Activated CD4-positive, alpha-beta T cell treated with anti-CD3 and anti-CD28 coated beads, Interleukin-2, Interleukin-6, amounts not matched to agents 100 ng/mL and 50 ng/mL, durations not matched to agents 16 hours and 8 hours (primary cell): ENCODE results near the gene HDAC11.

ENCODE experiments used
- DNase-seq: peaks from one replicate; pipeline ENCODE4 v3.0.0-alpha.2; 2020

Gene HDAC11

DNA sequence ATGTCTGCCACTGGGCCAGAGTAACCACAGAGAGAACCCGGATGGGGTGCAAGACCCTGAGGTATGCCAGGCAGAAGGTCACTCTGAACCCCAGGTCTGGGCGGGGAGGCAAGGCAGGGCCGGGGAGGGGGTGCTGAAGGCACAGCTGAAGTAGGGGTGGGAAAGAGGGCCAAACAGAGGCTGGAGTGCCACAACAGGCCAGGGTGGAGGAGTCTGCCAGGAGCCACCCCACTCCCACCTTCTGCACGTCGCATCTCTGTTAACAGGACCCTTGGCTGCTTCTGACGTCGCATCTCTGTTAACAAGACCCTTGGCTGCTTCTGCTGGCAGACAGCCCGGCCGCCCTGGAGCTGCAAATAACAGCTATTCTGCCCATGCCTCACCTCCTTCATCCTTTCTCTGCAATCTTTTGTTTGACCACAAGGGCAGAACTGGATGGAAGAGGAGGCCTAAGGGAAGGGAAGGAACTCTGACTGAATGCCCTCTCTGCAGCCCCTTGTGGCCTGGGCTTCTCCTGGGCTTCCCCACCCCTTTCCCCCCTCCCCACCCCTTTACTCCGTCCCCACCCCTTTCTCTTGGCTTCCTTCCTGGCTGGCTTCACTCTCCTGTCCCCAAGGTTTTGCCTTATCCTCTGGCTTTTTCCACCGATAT lies 48.2 kb downstream of the HDAC11 start:
- DNase-seq, result no peak

DNA sequence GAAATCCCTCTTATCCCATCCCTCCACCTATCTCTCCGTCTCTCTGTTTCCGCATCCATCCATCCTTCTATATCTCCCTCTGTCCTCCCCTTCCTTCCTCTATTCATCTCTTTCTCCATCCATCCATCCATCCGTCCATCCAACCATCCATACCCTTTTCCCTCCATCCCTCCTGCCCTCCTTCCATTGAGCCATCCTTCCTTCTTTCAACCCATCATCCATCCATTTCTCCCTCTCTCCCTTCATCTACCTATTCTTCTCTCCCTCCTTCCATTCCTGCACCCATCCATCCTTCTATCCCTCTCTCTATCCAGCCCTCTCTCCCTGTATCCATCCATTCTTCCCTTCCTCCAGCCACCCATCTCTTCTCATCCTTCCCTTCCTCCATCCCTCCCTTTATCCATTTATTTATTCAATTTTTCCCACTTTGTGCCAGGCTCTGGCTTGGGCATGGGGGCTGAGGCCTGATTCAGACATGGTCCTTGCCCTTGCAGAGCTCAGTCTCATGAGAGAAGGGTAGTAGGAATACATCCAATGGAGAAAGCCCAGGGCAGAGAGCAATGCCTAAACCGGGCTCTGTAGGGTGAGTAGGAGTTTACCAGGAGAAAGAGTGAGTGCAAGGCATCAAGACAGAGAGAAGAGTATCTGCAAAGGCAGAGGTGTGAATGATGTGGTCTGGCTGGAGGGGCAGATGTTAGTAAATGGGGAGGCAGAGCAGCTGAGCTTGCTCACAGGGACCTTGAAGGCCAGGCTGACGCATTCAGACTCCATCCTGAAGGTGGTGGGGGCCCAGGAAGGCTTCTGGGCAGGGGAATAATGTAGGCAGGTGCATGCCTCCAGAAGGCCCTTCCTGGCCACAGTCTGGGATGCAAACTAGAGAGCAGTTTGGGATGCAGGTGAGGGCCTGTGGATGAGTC lies 49.3 kb downstream of the HDAC11 start:
- no peak for DNase-seq

DNA sequence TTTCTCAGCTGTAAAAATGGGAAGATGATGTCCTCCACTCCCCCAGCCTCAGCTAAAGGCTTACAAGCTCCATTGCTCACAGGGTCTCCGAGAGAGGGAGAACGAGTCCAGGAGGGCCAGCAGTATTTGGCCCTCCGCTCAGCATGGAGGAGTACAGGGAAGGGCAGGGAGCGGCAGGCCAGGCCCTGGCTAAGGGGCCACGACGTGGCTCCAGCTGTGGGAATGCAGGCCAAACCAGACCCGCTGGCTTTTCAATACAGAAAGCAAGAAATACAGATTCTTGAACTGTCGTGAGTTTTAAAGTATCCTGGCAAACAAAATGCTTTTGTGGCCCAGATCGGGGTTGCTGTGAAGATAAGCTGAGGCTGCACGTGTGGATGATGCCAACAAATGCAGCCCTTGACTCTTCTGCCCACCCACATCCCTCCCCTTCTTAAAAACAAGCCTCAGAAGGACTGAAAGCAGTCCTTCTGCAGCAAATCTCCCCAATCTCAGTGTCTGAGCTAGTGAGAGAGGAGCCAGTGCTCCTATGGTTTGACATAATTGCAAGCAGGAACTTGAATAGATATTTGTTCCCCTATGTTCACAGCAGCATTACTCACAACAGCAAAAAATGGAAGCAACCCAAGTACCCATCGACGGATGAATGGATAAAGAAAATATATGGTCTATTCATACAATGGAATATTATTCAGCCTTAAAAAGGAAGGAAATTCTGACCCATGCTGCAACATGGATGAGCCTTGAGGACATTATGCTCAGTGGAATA lies 50.3 kb downstream of the HDAC11 start:
- DNase-seq, result no peak

DNA sequence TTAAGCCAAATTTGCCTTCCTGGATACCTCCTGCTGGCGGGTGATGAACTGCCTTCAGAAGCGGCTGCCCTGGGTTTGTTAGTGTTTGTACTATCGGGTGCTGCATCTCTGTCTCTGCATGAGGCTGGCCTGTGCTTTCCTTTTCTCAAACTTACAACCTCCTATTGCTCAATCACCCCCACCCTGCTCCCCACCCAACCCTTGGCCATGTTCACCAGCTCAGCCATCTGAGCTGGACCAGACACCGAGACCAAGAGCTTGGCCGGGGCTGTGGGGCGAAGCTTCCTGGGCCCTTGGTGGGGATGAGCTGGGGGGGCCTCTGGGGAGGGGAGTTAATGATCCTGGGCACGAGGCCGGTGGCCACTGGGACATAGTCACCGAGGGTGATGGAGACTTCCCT lies 52.0 kb downstream of the HDAC11 start:
- DNase-seq, result no peak

DNA sequence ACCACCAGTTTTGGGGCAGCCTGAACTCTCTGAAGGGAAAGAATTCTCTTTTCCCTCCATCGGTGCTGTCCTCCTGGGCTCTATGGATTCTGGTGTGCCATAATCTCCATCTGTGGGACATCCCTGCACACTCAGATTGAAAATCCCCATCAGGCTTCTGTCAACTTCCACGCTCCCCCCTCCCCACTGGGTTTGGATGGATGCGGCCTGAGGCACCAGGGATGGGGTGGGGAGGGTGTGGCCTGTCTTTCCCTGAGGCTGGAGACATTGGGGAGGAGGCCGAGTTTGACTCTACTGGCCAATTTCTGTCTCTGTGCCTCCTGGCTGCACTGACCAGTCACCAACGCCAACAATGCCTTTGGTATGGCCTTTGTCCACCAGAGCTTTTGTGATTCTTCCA lies 52.5 kb downstream of the HDAC11 start:
- DNase-seq, result no peak

DNA sequence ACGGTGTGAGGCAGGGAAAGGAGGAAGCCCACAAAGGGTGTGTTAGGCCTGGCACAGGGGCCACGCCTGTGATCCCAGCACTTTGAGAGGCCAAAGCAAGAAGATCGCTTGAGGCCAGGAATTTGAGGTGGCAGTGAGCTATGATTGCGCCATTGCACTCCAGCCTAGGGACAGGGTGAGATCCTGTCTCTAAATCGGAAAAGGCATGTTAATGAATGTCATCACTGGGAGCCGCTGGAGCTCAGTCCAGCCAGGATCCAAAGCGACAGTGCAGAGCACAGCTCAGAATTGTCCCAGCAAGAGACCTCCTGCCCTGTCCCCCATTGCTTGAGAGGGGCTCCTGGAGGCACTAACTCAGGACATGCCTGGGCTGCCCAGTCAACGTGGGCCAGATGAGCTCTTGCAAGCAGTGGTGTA lies 53.8 kb downstream of the HDAC11 start:
- no peak for DNase-seq

DNA sequence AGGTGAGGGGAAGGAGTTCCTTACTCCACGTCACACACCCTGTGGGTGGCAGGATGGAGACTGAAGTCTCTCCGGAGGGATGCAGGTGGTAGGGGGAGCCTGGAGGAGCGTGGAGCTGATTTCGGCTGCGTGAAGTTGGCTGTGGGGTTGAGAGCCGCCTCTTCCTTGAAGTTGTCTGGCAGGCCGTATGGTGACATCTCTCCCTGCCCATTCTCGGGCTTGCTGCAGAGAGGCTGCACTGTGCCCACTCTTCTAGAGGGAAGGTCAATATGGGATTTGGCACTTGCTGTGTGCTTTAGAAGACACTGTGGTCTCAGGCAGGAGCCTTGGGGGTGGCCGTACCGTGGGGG lies 55.4 kb downstream of the HDAC11 start:
- no peak for DNase-seq

DNA sequence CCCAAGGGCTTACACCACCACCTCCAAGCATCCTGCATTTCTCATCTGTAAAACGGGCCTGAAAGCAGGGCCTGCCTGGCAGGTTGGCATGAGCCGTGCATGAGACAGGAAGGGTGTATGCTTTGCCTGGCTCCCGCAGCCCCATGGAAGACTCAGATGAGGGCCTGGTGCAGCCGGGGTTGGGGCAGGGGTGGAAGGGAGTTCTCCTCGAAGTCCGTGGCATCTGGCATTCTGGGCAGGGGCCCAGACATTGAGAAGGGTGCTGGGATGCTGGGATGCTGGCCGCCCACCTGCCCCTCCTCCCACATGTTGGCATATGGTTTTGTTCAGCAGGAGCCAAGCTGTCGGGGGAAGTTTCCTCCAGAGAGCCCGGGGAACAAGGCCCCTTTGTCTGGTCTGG lies 55.8 kb downstream of the HDAC11 start:
- no peak for DNase-seq

DNA sequence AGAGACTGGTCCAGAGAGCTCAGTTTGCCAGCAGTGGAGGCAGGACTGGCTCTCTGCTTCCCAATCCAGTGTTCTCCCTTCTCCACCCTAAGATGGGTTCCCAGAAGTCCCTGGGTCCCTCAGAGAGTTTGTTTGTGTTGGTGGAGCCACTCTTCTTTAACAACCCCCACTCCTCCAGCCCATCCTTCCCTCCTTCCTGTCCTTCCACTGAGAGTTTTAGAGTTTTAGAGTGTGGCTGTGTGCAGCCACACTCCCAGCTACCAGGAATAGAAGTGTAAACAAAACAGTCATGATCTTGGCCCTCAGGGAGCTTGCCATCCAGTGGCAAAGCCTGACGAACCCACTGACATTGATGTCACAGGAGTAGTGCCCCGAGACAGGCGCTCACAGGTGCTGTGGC lies 56.3 kb downstream of the HDAC11 start:
- DNase-seq, result no peak

DNA sequence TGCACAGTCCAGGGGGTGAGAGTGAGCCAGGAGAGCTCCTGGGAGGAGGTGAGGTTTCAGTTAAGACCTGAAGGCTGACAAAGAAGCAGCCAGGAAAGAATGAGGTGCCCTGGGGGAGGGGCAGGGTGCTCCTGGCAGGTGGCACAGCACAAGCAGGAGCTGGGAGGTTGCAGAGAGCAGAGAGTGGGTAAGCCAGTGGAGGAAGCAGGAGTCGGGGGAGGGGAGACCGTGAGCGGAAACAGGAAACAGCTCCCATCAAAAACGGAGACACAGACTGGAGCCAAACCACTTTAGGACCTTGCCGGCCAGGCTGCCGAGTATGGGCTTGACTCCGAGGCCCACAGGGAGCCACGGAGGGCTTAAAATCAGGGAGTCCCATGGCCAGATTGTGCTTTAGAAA lies 56.7 kb downstream of the HDAC11 start:
- DNase-seq, result no peak

DNA sequence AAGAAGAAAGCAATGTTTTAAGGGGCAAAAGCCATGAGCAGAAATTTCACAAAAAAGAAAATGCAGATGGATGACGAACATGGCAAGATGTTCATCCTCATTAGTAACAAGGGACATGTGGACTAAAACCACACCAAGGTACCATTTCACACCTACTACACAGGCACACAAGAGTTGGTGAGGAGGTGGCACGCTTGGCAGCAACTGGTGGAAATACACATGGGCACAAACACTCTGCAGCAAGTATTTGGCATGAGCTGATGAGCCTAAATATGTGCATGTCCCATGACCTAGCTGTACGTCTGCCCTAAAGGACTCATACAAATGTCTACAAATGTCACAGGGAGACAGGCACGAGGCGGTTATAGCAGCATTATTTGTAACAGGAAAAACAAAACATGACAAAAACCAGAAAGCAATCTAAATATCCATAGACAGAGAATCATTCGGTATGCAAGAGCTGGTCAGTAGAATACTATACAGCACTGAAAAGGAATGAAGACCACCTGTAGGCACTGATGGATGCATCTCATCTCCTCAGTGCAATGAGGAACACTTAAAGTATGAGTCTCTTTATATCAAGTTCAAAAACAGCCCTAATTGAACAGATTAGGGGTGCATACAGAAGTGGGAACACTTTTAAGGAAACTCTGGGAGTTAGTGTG lies 57.3 kb downstream of the HDAC11 start:
- no peak for DNase-seq

DNA sequence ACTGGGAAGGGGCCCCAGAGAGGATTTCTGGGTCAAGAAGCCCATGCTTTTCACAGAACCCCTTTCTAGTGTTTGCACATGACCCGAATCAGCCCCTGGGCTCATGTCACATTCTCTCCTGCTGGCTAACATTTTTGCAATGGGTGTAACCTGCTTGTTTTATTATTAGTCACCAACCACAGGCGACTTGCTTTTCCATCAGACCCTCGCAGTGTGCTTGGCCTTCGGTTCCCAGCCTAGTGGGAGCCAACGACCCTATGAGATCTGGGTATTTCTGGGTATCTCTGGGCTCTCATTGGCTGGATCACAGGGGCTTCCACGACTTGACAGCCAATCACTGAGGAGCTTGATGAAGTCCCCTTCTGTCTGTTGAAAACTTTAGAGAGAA lies 57.8 kb downstream of the HDAC11 start:
- no peak for DNase-seq

DNA sequence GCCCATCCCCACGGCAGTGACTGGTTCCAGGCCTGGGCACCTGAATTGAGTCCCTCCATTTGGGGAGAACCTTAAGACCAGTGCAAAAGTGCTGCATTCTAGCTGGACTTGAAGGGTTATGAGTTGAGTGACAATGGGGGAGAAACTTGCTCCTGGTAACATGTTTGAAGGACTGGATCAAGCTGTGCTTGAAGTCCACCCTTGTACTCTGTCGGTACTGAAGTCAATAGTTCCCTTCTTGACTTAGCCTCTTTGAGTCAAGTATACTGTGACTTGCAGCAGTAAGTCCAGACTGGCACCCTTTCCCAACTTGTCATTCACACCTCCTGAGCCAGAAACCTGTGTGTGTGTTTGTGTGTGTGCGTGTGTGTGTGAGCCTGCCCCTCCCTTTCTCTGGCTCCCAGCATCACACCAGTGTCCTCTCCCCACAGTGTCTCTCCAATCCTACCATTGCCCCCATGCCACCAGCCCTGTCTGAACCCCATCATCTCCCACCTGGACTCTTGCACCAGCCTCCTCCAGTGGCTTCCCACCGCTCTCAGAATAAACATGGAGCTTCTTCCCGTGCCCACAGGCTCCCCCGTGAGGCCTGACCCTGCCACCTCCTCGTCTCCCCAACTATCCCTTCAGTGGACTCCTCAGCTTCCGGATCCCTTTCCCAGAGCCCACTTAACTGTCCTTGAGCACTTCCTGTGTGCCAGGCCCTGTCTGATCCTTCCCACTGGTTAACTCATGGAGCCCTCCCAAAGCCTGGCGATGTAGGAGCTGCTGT lies 58.6 kb downstream of the HDAC11 start:
- no peak for DNase-seq

DNA sequence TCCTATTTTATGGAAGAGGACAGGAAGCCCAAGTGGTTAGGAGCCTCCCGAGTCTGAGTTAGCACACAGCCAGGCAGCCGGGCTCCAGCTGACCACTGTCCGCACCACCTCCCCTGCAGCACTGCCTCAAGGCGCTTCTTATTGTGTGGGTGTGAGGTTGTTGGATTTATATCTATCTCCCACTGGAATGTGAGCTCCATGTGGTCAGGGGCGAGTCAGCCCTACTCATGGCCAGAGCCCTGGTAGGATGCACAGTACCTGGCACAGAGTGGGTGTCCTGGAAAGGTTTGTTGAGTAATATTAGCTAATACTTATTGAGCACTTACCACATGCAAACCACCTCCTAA lies 59.2 kb downstream of the HDAC11 start:
- DNase-seq, result no peak

DNA sequence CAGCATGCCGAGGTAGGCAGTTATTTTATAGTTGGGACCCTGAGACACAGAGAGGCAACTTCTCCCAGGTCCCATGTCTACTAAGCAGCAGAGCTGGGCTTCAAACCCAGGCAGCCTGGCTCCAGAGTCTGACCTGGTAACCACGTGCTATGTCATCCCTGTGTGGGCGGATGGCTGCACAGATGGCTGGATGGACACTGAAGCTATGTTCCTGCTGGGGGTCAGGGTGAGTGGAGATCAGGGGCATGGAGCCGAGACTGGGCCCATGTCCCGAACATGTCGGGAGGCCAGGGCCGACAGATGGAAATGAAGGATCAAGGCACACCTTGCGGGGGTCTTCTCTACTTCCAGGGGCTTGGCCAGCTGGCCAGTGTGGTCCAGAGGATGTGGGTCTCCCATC lies 59.6 kb downstream of the HDAC11 start:
- DNase-seq, result no peak

DNA sequence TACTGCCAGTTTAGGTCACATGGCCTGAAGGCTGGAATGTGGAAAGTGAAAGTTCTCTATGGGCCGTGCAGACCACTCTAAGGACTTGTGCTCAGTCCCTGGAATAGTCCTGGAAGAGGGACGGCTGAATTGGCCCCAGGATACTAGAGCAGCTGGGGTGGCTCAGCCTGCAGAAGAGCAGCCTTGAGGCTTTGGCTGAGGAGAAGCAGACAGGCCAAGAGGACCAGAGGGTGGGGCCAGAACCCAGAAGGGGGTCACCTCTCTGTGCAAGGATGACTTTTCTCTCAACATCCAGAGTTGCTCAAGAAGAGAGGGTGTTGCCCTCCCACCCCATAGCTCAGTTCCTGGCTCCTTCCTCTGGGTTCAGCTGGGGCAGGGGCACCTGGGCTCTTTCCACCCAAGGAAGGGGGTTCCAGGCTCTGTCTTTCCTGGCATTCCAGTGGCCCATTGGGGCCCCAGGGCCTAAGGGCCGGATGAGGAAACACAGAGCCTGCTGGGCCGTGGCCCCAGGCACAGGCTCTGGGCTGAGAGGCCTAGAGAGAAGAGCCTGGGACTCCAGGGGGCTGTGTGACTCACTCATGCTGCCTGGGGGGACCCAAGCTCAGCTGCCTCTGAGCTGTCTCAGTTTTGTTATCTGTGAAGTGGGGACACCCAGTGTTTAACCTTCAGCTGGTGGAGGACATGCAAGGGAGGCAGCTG lies 60.3 kb downstream of the HDAC11 start:
- DNase-seq, result no peak

DNA sequence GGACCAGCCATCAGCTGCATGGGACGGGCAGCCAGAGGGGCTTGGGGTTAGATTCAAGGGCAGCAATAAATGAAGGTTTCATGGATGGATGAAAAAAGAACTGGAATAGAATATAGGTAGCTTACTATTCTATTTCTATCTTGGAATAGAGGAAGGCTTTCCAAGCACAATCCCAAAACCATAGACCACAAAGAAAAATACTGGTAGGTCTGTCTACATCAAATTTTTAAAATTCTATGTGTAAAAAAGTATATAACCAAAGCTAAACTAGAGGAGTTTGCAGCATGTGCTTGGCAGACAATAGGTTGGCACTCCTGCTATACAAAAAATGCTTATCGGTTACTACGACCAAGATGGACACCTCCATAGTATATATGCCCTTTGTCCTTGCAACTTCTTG lies 61.6 kb downstream of the HDAC11 start:
- DNase-seq, result no peak

DNA sequence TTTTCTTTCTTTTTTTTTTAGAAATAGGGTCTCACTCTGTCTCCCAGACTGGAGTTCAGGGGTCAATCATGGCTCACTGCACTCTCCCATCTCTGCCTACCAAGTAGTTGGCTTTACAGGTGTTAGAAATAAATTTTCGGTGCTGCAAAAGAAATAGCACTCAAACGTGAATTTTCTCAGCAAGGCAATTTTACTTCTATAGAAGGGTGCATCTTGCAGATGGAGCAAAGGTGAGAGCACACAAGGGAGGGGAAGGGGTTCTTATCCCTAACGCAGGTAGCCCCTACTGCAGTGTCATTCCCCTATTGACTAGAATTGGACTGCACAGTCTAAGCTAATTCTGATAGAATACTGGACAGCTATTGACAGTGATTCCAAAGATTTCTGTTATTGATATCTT lies 62.0 kb downstream of the HDAC11 start:
- no peak for DNase-seq

DNA sequence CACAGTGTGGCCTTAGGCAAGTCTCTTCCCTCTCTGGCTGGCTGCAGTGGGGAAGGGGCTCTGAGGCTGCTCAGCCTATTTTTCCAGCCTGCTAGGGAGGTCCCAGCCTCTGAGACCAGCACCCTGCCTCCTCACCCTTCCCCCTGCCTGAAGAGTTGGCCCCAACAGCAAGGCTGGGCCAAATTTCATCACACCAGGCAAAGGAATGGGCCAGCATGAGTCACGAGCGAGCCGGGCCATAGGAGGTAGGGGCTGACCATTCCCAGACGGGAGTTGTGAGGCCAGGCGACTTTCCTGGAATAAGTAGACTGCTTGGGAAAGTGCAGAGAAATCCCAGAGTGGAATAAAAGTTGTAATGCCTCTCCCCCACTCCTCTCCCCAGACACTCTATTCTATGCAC lies 63.1 kb downstream of the HDAC11 start:
- no peak for DNase-seq

DNA sequence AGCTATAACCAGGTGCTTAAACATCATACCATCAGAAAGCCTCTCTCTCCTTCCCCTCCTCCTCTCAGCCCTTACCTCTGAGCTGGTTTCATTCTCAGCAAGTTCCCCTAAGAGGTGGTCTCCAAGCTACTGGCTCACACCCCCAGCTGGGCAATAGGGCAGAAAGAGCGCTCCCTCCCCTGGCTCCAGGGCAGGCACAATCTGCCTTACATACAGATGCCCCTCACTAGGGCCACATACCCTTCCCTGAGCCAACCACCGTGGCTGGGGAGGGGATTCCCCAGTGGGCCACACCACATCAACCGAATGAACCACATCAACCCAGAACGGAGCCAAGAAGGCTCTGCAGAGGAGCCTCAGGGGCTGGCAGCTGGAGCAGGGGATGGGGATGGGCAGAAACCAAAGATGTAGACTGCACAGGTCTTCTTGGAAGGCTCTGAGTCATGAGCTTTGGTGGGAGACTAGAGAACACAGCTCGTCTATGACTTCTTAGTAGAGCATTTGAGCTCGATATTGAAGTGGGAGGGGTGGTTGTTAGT lies 64.3 kb downstream of the HDAC11 start:
- DNase-seq, result peak; percentile 72

DNA sequence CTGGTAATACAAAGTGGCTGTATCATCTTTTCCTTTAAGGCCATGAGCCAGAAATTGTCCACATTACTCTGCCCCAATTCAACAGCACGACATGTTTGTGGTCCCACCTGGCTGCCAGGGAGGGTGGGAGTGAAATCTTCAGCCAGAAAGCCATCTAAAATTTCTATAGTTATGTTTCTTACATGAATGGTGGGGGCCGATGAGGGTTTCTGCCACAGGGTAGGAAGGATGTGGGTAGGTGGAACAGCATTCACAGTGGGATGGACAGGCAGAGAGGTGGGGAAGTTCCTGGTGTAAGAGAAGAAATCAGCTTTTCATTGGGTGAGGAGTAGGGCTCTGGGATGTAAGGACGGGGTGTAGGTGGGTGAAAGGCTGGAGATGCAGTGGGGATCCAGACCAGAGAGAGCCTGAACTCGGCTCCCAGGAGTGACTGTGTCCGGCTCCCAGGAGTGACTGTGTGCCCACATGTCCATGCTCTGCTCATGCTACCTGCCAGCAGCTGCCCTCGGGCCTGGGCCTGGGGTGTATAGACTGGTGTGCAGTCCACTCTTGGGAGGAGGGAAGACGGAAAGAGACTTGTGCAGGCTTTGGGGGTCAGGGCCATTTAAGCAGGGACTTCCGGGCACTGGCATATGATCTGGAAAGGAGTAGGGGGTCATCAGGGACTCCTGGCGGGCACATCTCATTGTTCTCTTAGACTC lies 65.0 kb downstream of the HDAC11 start:
- no peak for DNase-seq
